Suprapubic skin (tissue), 4 donors: Measurements from ENCODE around the gene NBL1.

Source experiments
- EP300 ChIP-seq: sonication (generic); formaldehyde crosslinking; IDR thresholded peaks from one replicate; pipeline ENCODE4 v1.6.1; 2017; ENCODE audit warnings: antibody characterized with exemption
- POLR2A ChIP-seq, 2 donors: fragments of 450-650 bp; IDR thresholded peaks; one replicate each; pipeline ENCODE4 v1.6.1; 2017; ENCODE audit warnings: antibody characterized with exemption in 2 of 2, mild to moderate bottlenecking in 2 of 2, moderate library complexity in 2 of 2
- POLR2AphosphoS5 ChIP-seq, 3 donors: sonication (generic); formaldehyde crosslinking; IDR thresholded peaks; one replicate each; pipeline ENCODE4 v1.6.1; 2017; ENCODE audit warnings: antibody characterized with exemption in 3 of 3
- TF ChIP-seq, protein P1 (sequence below), 2 donors: fragments of 200-600 bp in 1 of 2; fragments of 450-650 bp in 1 of 2; sonication (generic) in 1 of 2; IDR thresholded peaks; one replicate each; pipeline ENCODE4 v1.5.1; 2016 to 2019; ENCODE audit warnings: antibody characterized with exemption in 2 of 2, mild to moderate bottlenecking in 1 of 2, moderate library complexity in 1 of 2

- TF ChIP-seq, protein P1, sequence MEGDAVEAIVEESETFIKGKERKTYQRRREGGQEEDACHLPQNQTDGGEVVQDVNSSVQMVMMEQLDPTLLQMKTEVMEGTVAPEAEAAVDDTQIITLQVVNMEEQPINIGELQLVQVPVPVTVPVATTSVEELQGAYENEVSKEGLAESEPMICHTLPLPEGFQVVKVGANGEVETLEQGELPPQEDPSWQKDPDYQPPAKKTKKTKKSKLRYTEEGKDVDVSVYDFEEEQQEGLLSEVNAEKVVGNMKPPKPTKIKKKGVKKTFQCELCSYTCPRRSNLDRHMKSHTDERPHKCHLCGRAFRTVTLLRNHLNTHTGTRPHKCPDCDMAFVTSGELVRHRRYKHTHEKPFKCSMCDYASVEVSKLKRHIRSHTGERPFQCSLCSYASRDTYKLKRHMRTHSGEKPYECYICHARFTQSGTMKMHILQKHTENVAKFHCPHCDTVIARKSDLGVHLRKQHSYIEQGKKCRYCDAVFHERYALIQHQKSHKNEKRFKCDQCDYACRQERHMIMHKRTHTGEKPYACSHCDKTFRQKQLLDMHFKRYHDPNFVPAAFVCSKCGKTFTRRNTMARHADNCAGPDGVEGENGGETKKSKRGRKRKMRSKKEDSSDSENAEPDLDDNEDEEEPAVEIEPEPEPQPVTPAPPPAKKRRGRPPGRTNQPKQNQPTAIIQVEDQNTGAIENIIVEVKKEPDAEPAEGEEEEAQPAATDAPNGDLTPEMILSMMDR (IDR thresholded peaks at IDR 0.05), result no peak
- TF ChIP-seq POLR2AphosphoS5 (IDR thresholded peaks at IDR 0.05) (no peak), EP300 (no peak), POLR2A (IDR thresholded peaks at IDR 0.05) (no peak)
Measured at GRCh38 chr1:19679691-19680090, 35.6 kb downstream of the NBL1 start.
